Measurements from ENCODE around the gene SYCE1. TPM values are rescaled to one million over a fixed set of nuclear protein-coding genes. Genes with fewer than 3 reads are reported as not detected.
A peak's percentile ranks its signal among the peaks of the same experiment; 100 is the strongest.
"Not testable (repeated sequence)": the region's sequence is repeated elsewhere in the genome, so short reads cannot be mapped to it uniquely, and the experiment has no call there.

SYCE1 gene
- total RNA-seq, result 0.08 TPM
- long read RNA-seq, result 0 reads

GRCh38 chr10:133565441-133566294 lies at the start of gene SYCE1:
Gene SYCE1, minus strand, starts transcription at chr10:133565583. Its CDS starts 54 bp downstream, at chr10:133565529.
- DNase-seq (peak; percentile 50), ATAC-seq (ENCODE audit: poor library complexity) (peak; percentile 39)
- intact Hi-C loops (cut with DNase I), result no loop called here

- DNase-seq, result no peak
- ATAC-seq (ENCODE audit: poor library complexity), result peak; percentile 18
- intact Hi-C loops (cut with DNase I), result no loop called here
Observed at GRCh38 chr10:133614830-133615580, 49.6 kb upstream of the SYCE1 start.

- ATAC-seq (ENCODE audit: poor library complexity) (no peak), DNase-seq (no peak)
- intact Hi-C loops (cut with DNase I), result no loop called here
Observed at GRCh38 chr10:133613699-133614098, 48.3 kb upstream of the SYCE1 start.

GRCh38 chr10:133611079-133611478 lies 45.7 kb upstream of the SYCE1 start:
- intact Hi-C loops (cut with DNase I), result no loop called here
- ATAC-seq (ENCODE audit: poor library complexity) (no peak), DNase-seq (no peak)

- DNase-seq (no peak), ATAC-seq (ENCODE audit: poor library complexity) (no peak)
- intact Hi-C loops (cut with DNase I), result loop anchor here (5.0 kb wide), 1 partner anchor 282 kb away; no protein-coding TSS in a partner anchor
Observed at GRCh38 chr10:133608855-133609254, 43.5 kb upstream of the SYCE1 start.

- ATAC-seq (ENCODE audit: poor library complexity); DNase-seq; intact Hi-C loops (cut with DNase I): not testable (repeated sequence)
Observed at GRCh38 chr10:133603434-133603833, 38.1 kb upstream of the SYCE1 start.

- intact Hi-C loops (cut with DNase I), result no loop called here
- no peak for DNase-seq
- no peak for ATAC-seq (ENCODE audit: poor library complexity)
Observed at GRCh38 chr10:133600657-133601056, 35.3 kb upstream of the SYCE1 start.

GRCh38 chr10:133599869-133600268 lies 34.5 kb upstream of the SYCE1 start:
- intact Hi-C loops (cut with DNase I); ATAC-seq (ENCODE audit: poor library complexity); DNase-seq: not testable (repeated sequence)

- intact Hi-C loops (cut with DNase I), result no loop called here
- DNase-seq (no peak), ATAC-seq (ENCODE audit: poor library complexity) (no peak)
Observed at GRCh38 chr10:133592716-133593115, 27.3 kb upstream of the SYCE1 start.

- intact Hi-C loops (cut with DNase I), result no loop called here
- ATAC-seq (ENCODE audit: poor library complexity), result no peak
- DNase-seq, result peak; percentile 21
Observed at GRCh38 chr10:133590970-133591359, 25.6 kb upstream of the SYCE1 start.

- no peak for ATAC-seq (ENCODE audit: poor library complexity)
- DNase-seq, result no peak
- intact Hi-C loops (cut with DNase I), result no loop called here
Observed at GRCh38 chr10:133590226-133590969, 25.0 kb upstream of the SYCE1 start.

- not testable (repeated sequence) for DNase-seq; ATAC-seq (ENCODE audit: poor library complexity)
- intact Hi-C loops (cut with DNase I), result loop anchor here (10.0 kb wide), 1 partner anchor 152 kb away; the partner anchor contains the start of gene SPRN
Observed at GRCh38 chr10:133577037-133577436, 11.7 kb upstream of the SYCE1 start.

GRCh38 chr10:133573460-133573859 lies 8.1 kb upstream of the SYCE1 start:
- ATAC-seq (ENCODE audit: poor library complexity); DNase-seq: not testable (repeated sequence)
- intact Hi-C loops (cut with DNase I), result loop anchor here (10.0 kb wide), 1 partner anchor 149 kb away; the partner anchor contains the start of gene SPRN

GRCh38 chr10:133572055-133572454 lies 6.7 kb upstream of the SYCE1 start:
- ATAC-seq (ENCODE audit: poor library complexity); DNase-seq: not testable (repeated sequence)
- intact Hi-C loops (cut with DNase I), result loop anchor here (10.0 kb wide), 1 partner anchor 147 kb away; the partner anchor contains the start of gene SPRN

GRCh38 chr10:133569801-133570200 lies 4.4 kb upstream of the SYCE1 start:
- ATAC-seq (ENCODE audit: poor library complexity); DNase-seq: not testable (repeated sequence)
- intact Hi-C loops (cut with DNase I), result loop anchor here (10.0 kb wide), 1 partner anchor 145 kb away; the partner anchor contains the start of gene SPRN

GRCh38 chr10:133568831-133569527 lies 3.6 kb upstream of the SYCE1 start:
- ATAC-seq (ENCODE audit: poor library complexity), result peak; percentile 30
- intact Hi-C loops (cut with DNase I); DNase-seq: not testable (repeated sequence)

- intact Hi-C loops (cut with DNase I), result no loop called here
- DNase-seq (no peak), ATAC-seq (ENCODE audit: poor library complexity) (no peak)
Observed at GRCh38 chr10:133568287-133568614, 2.9 kb upstream of the SYCE1 start.

- intact Hi-C loops (cut with DNase I), result no loop called here
- no peak for DNase-seq
- no peak for ATAC-seq (ENCODE audit: poor library complexity)
Observed at GRCh38 chr10:133567609-133568286, 2.4 kb upstream of the SYCE1 start.
